Measurements from ENCODE around the gene SELENOO.
A peak's percentile ranks its signal among the peaks of the same experiment; 100 is the strongest.

The SELENOO gene

GRCh38 chr22:50243685-50244419, 43.0 kb downstream of the SELENOO start:
- DNase-seq: no peak

DNA sequence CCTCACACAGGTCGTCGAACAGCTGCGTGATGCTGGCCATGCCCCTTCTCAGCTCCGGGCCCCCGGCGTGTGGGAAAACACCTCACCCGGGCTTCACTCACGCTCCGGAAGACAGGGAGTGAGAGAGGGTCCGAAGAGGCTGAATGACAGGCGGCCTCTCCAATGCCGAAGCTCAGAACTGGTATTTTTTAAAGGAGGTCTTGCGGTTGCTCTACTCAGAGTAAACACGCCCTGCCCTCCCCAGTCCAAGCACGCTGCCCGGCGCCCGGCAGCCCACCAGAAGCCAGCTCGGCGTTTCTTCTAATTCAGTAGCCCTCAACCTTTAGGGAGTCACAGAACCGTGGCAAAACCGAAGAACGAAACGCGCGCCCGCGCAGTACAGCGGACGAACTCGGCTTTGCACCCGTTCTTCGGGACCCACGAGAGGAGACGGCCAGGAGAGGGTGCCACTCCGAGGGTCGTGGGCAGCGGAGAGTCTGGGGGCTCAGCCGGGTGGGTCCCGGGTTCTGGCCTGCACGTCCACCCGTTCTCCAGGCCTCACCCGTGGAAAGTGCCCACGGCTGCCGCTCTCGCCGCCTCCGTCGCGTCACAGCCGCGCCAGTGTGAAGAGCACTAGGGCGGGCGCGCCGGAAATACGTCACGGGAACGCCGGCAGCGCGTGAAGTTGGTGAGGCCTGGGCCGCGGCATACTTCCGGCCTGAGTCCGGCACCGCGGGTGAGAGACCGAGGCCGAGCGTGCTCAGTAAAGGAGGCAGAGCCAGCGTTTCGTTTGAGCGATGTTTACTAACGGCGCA, 43.8 kb downstream of the SELENOO start, which contains the start of gene TUBGCP6:
Gene TUBGCP6 (minus strand): TSS at position 604 of the 794 bp plus-strand sequence. CDS start 564 bp downstream, at position 40.
- peak; percentile 93 for DNase-seq

GRCh38 chr22:50245214-50246072, 44.6 kb downstream of the SELENOO start:
- peak; percentile 76 for DNase-seq

GRCh38 chr22:50246242-50247175, 45.7 kb downstream of the SELENOO start:
- DNase-seq: peak; percentile 17

GRCh38 chr22:50247748-50248147, 46.9 kb downstream of the SELENOO start:
- DNase-seq: peak; percentile 58

- no peak for DNase-seq
Measured at GRCh38 chr22:50248196-50249081, 47.6 kb downstream of the SELENOO start.

DNA sequence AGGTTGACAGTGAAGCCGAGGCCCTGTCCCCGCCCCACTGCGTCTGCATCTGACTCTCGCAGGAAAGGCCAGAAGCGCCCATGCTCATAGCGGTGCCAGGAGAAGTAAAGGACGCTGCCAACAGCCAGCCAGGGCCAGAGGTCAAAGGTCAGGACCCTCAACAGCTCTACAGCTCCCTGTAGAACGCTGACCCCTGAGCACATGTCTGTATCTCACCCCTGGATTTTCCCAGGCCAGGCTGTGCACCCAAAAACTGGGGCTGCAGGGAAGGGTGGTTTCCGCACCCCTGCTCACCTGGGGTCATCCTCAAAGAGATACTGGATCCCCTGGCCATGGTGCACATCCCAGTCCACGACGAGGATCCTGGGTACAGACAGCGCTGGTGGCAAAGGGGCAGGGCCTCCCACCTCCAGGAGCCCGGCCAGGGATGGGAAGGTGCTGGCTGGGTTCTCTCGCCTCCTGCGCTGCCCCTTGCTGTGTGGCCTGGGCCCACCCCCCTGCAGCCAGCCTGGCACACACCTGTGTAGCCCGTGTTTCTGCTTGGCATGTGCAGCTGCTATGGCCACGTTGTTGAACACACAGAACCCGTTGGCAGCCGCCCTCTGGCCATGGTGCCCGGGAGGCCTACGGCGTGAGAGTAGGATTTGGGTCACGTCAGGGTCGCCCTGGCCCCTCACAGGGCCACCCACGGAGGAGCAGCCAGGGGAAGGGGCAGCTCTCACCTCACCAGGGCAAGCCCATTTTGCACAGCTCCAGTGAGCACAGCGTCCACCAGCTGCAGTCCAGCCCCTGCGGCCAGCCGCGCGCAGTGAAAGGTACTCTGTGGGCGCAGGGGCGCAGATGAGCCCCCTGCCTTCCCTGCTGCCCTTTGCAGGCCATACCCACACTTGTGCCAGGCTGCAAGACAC, 48.8 kb downstream of the SELENOO start:
- no peak for DNase-seq

GRCh38 chr22:50250249-50250554, 49.4 kb downstream of the SELENOO start:
- no peak for DNase-seq

DNA sequence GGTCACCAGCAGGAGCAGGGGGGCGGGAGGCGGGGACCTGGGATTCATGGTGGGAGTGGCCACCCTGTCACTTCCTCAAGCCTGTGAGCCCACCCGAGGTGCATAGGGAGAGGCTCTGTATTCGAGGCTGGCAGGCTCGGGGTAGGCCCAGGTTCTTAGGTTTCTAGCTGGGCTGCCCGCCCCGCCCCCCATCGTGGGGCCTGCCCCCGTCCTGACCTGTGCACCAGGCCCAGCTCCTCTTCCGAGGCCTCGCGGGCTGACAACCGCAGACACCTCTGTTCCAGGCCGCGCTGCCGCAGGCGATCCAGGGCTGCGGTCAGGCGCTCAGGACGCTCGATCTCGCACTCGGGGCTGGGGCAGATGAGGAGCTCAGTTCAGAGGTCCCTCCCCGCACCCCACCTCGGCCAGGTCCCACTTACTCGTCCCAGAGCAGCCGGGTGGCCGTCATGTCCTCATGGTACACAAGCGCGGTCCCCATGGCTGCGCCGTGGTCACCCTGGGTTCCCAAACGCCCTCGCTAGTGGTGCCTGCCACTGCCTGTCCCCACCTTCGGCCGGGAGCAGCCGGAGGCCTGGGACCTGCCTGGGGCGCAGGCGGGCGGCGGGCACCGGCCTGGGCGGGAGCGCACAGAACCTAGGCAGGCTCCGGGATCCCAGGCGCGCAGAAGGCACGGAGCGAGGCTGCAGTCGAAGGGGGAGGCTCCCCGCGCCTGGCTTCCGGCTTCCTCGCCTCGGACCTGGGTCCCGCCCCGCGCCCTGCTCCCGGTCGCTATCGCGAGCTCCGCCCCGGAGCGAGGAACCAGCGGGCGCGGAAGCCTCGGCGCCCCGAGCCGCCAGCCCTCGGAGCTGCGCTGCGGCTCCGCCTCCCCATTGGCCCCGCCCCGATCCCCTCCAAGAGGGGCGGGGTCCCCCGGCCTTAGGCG, 50.0 kb downstream of the SELENOO start, which contains the start of gene HDAC10:
Gene HDAC10 (minus strand): TSS at position 711 of the 922 bp plus-strand sequence. CDS start 233 bp downstream, at position 478.
- DNase-seq: peak; percentile 83

DNA sequence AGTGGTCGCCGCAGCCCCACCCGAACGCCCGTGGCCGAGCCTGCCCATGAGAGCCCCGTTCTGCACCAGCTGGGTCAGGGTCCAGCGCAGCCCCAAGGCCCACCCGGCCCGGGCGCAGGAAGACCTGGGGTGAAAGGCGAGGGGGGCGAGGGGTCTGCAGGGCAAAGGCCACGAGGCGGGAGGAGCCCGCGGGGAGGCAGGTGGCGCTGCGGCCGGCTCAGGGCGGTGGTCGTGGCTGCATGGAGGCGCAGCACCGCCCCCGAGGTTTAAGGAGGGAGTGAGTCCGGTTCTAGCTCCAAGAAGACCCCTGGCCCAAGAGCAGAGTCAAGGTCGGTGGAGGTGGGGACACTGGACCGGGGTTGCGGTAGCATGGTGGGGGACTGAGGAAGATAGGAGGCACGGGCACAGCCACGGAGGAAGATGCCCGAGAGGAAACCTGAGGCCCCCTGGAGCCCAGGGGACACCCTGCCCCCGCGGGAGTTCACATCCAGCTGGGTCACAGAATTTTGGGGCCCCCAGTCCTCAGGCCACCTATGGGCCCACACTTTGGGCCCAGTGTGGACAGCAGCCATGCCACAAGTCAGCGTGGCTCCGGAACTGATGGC, 50.8 kb downstream of the SELENOO start:
- DNase-seq: no peak

DNA sequence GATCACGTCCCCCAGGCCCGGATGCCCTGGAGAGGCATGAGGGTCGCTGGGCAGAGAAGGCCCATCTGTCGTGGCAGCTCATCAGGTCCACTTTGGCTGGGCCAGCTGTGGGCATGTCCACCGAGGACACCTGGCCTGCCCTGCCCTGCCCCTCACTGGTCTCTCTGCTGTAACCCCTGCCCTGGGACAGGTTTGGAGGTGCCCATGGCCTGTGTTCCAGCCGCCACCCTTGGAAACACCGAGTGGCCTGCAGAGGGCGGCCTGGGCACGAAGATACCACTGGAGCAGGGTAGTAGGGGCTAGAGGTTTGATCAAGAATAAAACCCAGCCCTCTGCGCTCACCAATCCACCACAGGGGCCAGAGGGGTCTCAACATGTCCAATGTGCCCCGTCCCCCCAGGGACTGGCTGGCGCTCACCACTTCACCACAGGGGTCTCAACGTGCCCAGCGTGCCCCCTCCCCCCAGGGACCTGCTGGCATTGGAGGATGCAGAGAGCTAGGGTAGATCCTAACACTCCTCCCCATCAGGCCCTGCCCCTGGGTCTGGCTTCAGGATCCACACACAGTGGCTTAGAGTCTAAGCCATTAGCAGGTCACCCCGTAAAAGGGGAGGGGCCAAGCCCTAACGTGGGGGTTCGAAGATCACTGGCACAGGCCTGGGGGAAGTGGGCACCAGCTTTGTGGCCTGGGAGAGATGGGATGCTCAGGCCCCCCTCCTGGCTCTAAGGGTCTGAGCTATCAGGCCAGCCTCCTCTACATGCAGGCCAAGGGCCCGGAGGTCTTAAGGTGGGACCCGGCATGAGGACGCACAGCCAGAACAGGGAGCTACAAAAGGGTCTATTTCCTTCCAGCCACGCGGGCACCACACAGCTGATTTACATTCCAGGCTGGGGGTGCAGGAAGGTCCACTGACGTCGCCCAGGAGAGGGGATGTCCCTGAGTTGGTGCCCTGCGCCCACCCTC, 51.6 kb downstream of the SELENOO start:
- DNase-seq: peak; percentile 59

- no peak for DNase-seq
Measured at GRCh38 chr22:50253046-50253915, 52.5 kb downstream of the SELENOO start.

GRCh38 chr22:50253941-50254340, 53.1 kb downstream of the SELENOO start:
- DNase-seq: no peak

- DNase-seq: no peak
Measured at GRCh38 chr22:50255099-50255498, 54.3 kb downstream of the SELENOO start.

- DNase-seq: no peak
Measured at GRCh38 chr22:50255607-50256006, 54.8 kb downstream of the SELENOO start.
